Hematopoietic multipotent progenitor cell treated with erythropoietin and hydrocortisone succinate and interleukin-3 and kit ligand, for 8 days (in vitro differentiated cells): Measurements from ENCODE around the gene SEM1.
A peak's percentile ranks its signal among the peaks of the same experiment; 100 is the strongest.
"Not testable (repeated sequence)": the region's sequence is repeated elsewhere in the genome, so short reads cannot be mapped to it uniquely, and the experiment has no call there.

ENCODE experiments used
- DNase-seq: peaks from one replicate; pipeline ENCODE4 v3.0.0-alpha.2; 2015

Gene SEM1

GRCh38 chr7:96709381-96710228 is at the start of gene SEM1:
SEM1 (minus strand) TSS chr7:96709846; CDS start chr7:96709763, 83 bp downstream.
- peak; percentile 91 for DNase-seq

- not testable (repeated sequence) for DNase-seq
These were observed 48.2 kb upstream of the SEM1 start for GRCh38 chr7:96757880-96758279.

- no peak for DNase-seq
These were observed 37.8 kb upstream of the SEM1 start for GRCh38 chr7:96747418-96747940.

GRCh38 chr7:96740130-96740529 is 30.5 kb upstream of the SEM1 start:
- DNase-seq: no peak

- no peak for DNase-seq
These were observed 30.0 kb upstream of the SEM1 start for GRCh38 chr7:96739609-96740008.

GRCh38 chr7:96739167-96739566 is 29.5 kb upstream of the SEM1 start:
- DNase-seq: no peak

- no peak for DNase-seq
These were observed 29.1 kb upstream of the SEM1 start for GRCh38 chr7:96738705-96739104.

GRCh38 chr7:96737545-96738050 is 28.0 kb upstream of the SEM1 start:
- no peak for DNase-seq

GRCh38 chr7:96734343-96734742 is 24.7 kb upstream of the SEM1 start:
- DNase-seq: no peak

GRCh38 chr7:96729820-96730219 is 20.2 kb upstream of the SEM1 start:
- no peak for DNase-seq

GRCh38 chr7:96728139-96728538 is 18.5 kb upstream of the SEM1 start:
- no peak for DNase-seq

- DNase-seq: no peak
These were observed 18.0 kb upstream of the SEM1 start for GRCh38 chr7:96727534-96728088.

- no peak for DNase-seq
These were observed 14.0 kb upstream of the SEM1 start for GRCh38 chr7:96723622-96724021.

- DNase-seq: not testable (repeated sequence)
These were observed 13.3 kb upstream of the SEM1 start for GRCh38 chr7:96722928-96723327.

- DNase-seq: no peak
These were observed 11.2 kb upstream of the SEM1 start for GRCh38 chr7:96720843-96721242.

GRCh38 chr7:96719164-96719563 is 9.5 kb upstream of the SEM1 start:
- DNase-seq: no peak

- no peak for DNase-seq
These were observed 8.7 kb upstream of the SEM1 start for GRCh38 chr7:96718107-96719003.

- no peak for DNase-seq
These were observed 3.4 kb upstream of the SEM1 start for GRCh38 chr7:96713037-96713436.

- no peak for DNase-seq
These were observed 898 bp upstream of the SEM1 start for GRCh38 chr7:96710544-96710943.

- no peak for DNase-seq
These were observed 774 bp downstream of the SEM1 start for GRCh38 chr7:96708872-96709271.

GRCh38 chr7:96707901-96708774 is 1.5 kb downstream of the SEM1 start:
- no peak for DNase-seq

GRCh38 chr7:96701258-96701657 is 8.4 kb downstream of the SEM1 start:
- DNase-seq: no peak
